ENCODE data around the gene TNPO3.
"Not testable (repeated sequence)": the region's sequence is repeated elsewhere in the genome, so short reads cannot be mapped to it uniquely, and the experiment has no call there.

The TNPO3 gene

DNA sequence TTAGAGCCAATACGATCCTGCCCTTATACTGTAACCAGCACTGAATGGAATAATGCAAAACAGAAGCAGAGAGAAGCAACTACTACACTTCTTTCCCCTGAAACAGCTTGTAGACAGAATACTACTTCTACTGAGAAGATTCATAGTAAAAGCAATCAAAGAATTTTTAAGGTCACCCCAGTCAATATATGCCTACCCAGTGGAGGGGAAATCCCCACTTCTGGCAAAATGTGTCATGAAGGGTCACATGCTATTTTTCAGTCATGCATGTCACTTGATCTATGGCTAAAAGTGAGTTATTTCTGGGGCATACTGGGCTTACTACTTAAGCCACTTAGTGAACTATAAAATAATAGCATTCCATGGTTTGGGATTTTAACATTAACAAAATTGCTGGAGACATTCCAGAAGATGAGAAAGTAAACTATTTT is 91.6 kb downstream of the TNPO3 start:
- no peak for DNase-seq (ENCODE audit: low read depth in 1 of 2, low spot score in 1 of 2)

DNA sequence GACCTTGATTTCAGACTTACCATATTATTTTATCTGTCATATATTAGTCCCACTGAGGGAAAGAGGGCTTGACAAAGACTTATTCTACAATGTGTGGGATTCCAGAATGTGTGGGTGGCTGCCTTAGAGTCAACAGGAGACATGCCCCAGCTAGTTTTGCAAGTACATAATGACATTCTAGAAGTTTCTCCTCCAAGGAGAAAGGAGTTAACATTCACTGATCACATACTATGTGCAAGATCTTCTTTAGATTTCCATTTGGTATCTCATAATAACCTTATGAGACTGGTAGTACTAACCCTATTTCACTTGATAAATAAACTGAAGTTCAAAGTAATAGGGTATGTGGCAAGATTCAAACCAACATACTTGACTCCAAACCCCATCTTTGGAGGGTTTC is 92.0 kb downstream of the TNPO3 start:
- DNase-seq (ENCODE audit: low read depth in 1 of 2, low spot score in 1 of 2) = no peak

DNA sequence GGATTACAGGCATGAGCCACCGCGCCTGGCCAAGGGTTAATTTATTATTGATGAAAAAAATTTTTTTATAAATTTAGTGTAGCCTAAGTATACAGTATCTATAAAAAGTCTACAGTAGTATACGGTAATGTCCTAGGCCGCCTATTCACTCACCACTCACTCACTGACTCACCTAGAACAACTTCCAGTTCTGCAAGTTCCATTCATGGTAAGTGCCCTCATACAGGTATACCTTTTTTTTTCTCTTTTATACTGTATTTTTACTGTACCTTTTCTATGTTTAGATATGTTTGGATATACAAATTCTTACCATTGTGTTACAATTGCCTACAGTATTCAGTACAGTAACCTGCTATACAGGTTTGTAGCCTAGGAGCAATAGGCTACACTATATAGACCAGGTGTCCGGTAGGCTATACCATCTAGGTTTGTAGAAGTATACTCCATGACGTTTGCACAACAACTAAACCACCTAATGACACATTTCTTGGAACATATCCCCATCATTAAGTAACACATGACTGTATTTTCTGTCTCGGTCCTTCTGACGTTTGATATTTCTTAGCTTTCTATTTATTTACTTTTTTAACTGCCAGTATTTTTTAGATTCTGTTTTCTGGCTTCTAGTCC is 93.8 kb downstream of the TNPO3 start:
- no peak for DNase-seq (ENCODE audit: low read depth in 1 of 2, low spot score in 1 of 2)

DNA sequence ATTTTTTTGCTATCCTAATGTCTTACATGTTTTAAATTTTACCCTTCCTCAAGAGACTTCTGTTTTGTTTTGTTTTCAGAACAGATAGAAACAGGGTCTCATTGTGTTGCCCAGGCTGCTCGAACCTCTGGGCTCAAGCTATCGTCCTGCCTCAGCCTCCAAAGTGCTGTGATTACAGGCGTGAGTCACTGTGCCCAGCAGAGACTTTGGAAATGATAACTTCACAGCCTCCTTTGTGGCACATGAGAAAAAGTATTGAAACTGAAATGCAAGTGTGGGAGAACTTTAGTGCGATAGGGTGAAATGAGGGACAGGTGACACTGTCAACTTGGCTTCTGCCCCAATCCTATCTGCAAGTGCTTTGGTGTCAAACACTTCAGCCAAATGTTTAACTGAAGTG is 95.6 kb downstream of the TNPO3 start:
- no peak for DNase-seq (ENCODE audit: low read depth in 1 of 2, low spot score in 1 of 2)

DNA sequence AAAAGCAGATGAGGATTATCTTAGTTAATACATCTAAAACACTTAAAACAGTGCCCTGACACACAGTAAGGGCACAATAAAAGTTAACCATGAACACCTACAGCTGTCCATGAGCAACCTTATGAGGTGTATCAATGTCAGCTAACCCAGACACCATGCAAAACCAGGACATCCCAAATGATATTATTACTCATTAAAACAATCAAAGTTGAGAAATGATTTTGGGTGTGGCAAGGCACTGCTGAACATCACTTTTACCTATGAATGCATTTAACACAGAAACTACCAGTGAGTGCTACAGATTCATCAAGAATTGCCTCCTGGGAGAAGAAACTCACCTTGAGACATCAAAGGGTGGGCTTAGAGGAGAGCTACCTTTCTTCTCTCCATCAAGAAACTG is 98.9 kb downstream of the TNPO3 start:
- DNase-seq (ENCODE audit: low read depth in 1 of 2, low spot score in 1 of 2) = no peak

DNA sequence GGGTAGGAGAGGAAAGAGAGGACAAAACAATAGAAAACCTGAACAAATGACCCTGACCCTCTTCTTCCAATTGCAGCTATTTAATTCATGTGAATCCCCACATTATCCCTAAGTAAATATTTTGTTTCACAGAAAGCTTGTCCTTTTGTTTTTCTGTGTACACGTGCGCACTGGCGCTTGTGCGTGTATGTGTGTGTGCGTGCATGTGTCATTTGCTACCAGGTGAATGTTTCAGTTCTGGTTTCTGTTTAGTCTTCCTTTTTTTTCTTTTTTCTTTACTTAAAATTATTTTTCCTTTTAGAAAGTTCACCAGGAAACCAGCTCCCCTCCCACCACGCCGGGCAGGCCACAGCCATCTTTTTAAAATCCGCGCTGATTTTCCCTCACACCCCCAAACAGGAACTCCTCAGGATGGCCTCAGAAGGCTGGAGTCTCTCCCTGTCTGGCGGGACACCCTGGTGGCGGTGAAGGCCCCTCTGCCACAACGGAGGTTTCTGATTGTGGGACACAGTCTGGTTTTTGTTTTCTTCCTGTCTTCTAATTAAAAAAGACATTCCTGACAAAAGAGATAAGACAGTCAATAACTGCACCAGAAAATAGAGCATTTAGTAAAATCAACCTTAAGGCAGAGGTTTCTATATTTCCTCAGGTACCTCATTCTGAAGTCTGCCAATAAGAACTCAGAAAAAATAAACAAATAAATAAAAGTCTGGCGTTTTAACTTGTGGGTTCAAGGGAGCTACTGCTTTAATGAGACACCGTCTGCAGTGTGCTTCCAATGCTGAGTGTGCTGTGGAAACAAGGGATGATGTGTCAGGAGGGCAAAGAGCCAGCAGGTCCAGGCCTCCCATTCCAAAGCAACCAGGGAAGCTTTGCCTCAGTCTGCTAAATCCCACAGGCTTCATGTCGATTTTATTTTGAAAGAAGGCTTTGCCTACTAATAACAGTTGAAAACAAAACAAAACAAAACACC is 99.8 kb downstream of the TNPO3 start:
- DNase-seq (ENCODE audit: low read depth in 1 of 2, low spot score in 1 of 2) = no peak

DNA sequence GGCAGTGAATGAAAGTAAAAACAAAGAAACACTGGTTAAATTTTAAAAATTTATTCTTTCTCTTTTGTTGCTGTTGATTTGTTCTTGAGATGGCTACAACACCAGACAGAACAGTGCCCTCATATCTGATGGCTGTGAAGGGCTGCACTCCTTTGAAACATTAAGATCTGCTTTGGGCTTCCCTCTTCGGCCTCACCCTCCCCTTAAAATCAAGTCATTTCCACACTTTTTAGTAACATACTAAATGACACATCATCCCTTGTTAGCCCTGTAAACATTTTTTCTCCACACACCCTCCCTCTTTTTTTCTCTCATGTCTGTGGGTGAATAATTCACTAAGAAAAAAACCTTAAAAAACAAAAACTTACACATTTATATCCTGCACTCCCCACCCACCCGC is 100.8 kb downstream of the TNPO3 start:
- DNase-seq (ENCODE audit: low read depth in 1 of 2, low spot score in 1 of 2) = no peak

DNA sequence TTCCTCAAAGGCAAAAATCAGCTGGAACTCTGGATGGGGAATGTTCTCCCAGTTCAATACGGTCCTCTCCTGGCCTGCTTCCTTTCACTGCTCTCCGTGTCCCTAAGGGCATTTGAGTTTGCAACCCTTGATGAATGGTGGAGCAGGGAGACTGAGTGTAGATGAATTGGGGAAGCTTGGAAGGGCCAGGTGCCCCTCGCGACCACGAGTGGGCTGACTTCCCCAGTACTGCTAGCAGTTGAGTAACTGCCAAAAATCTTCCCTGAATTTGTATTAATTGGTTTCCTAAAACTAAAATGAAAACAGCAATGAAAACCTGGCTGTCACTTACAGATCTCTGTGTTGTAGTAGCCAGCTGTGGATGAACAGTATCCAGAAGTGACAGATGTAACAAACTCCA is 103.6 kb downstream of the TNPO3 start:
- no peak for DNase-seq (ENCODE audit: low read depth in 1 of 2, low spot score in 1 of 2)

DNA sequence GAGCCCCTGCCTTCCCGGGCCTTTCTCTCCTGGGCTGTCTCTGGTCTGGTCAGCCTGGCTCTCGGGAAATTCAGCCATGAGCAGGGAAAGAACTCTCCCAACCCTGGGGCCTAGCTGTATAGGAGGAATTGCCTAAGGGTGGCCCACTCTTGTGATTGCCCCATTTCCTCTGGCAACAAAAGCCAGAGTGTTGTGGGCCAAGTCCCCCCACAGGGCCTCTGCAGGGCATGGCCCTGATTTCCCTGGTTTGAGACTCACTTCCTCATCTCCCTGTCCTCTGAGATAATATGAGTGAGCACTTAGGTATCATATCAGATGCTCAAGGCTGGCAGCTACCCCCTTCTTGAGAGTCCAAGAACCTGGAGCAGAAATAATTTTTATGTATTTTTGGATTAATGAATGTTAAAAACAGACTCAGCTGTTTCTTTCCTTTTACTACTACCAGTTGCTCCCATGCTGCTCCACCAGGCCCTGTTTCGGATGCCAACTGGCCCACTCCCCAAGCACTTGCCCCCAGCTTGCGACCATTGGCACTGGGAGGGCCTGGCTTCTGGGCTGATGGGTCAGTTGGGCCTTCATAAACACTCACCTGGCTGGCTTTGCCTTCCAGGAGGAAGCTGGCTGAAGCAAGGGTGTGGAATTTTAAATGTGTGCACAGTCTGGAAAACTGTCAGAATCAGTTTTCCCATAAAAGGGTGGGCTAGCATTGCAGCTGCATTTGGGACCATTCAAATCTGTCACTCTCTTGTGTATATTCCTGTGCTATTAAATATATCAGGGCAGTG is 105.7 kb downstream of the TNPO3 start:
- DNase-seq (ENCODE audit: low read depth in 1 of 2, low spot score in 1 of 2) = no peak

DNA sequence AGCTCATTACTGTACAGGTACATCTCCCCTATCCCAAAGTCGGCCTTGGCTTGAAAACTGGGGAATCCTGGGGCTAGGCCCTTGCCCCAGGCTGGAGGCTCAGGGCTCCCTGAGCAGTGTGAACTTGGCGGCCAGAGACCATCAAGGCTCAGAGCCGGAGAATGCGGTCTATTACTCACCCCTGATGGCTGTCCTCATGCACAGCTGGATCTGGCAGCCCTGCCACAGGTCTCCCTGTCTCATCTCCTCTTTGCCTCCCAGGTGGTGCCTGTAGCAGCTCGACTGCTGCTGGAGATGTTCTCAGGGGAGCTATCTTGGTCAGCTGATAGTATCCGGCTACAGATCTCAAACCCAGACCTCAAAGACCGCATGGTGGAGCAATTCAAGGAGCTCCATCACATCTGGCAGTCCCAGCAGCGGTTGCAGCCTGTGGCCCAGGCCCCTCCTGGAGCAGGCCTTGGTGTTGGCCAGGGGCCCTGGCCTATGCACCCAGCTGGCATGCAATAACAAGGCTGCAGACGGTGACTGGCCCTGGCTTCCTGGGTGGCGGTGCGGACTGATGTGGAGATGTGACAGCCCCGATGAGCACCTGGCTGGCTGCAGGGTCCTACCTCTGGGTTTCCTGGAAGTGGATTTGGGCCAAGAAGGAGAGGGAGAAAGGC is 106.5 kb downstream of the TNPO3 start:
- DNase-seq (ENCODE audit: low read depth in 1 of 2, low spot score in 1 of 2) = no peak

DNA sequence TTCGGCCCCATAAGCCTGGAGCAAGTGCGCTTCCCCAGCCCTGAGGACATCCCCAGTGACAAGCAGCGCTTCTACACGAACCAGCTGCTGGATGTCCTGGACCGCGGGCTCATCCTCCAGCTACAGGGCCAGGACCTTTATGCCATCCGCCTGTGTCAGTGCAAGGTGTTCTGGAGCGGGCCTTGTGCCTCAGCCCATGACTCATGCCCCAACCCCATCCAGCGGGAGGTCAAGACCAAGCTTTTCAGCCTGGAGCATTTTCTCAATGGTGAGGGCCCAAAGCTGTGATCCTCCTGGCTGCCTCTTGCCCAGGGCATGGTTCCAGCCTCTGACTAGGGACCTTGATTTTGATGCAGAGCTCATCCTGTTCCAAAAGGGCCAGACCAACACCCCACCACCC is 107.1 kb downstream of the TNPO3 start:
- no peak for DNase-seq (ENCODE audit: low read depth in 1 of 2, low spot score in 1 of 2)

DNA sequence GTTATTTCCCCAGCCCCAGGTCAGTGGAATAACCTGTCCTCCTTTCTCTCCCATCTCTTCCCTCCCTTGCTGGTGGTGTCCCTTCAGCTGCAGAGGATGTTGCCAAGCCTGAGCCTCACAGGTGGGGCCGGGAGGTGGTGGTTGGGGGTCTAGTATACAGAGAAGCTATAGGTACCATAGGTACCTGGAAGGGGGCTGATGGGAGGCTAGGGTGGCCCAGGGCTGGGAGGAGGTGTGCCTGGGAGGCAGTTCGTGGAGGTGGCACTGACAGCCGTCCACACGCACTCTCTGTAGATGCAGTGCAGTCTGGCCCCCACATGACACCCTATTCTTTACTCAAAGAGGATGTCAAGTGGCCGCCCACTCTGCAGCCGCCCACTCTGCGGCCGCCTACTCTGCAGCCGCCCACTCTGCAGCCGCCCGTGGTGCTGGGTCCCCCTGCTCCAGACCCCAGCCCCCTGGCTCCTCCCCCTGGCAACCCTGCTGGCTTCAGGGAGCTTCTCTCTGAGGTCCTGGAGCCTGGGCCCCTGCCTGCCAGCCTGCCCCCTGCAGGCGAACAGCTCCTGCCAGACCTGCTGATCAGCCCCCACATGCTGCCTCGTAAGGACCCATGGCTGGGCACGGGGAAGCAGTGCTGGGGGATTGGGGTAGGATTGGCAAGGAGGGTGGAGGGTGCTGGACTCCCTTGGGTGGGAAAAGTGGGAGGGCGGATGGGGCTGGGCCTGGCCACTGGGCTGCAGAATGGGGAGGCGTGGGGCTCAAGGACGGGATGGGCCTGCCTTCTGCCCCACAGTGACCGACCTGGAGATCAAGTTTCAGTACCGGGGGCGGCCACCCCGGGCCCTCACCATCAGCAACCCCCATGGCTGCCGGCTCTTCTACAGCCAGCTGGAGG is 107.7 kb downstream of the TNPO3 start:
- DNase-seq (ENCODE audit: low read depth in 1 of 2, low spot score in 1 of 2) = no peak

DNA sequence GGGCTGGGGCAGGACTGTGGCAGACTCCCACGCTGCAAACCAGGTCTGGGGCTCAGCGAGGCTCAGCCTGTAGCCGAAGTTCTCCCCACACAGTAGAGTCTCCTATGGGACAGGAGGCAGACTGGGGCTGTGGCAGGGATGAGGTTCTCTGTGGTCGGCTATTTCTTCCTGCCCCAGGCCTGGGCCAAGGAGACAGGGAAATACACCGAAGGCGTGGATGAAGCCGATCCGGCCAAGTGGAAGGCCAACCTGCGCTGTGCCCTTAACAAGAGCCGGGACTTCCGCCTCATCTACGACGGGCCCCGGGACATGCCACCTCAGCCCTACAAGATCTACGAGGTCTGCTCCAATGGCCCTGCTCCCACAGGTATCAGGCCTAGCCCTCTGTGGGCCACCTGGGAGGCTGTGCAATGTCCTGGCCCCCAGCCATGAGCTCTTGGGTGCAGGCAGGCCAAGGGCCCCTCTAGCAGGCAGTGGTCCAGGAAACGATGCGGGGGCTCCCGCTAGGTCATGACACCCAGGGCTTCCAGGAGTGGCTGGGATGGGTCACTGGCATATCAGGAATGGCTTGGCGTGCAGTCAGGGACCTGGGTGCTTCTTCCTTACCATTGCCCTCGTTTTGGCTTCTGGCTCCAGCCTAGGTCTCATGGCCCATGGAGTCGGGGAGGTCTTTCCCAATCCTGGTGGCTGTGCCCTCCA is 109.1 kb downstream of the TNPO3 start:
- no peak for DNase-seq (ENCODE audit: low read depth in 1 of 2, low spot score in 1 of 2)

DNA sequence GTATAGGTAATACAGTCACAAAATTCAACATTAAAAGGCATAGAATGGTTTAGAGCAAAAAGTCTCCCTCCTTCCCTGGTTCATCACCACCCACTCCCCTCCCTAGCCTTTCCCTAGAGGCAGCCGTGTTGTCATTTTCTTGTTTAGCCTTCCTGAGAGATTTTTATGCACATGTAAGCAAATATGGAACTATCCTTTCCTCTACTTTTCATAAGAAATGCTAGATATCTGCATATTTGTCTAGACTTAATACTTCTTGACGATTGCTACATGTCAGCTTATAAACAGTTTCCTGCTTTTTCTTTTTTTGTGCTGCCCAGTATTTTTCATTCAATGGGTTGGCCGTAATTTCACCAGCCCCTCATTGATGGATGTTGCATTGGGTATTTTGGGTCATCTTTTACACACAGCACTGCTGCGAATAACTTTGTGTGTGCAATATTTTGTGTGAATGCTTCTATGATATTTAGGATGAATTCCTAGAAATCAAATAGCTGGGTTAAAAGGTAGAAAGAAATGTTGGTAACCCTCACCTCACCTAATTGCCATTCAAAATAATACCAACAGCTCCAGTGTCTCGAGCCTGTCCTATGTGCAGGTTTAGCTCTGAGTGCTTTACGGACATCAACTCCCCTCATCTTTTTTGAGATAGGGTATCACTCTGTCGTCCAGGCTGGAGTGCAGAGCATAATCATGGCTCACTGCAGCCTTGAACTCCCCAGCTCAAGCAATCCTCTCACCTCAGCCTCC is 110.2 kb downstream of the TNPO3 start:
- DNase-seq (ENCODE audit: low read depth in 1 of 2, low spot score in 1 of 2) = no peak

DNA sequence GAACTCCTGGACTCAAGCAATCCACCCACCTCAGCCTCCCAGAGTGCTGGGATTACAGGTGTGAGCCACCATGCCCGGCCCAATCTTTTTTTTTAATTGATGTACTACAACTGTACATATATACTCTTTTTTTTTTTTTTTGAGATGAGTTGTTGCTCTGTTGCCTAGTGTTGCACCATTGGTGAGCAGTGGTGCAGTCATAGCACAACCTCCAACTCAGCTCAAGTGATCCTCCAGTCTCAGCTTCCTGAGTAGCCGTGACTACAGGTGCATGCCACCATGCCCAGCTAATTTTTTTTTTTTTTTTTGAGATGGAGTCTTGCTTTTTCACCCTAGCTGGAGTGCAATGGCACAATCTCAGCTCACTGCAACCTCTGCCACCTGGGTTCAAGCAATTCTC is 111.7 kb downstream of the TNPO3 start:
- DNase-seq (ENCODE audit: low read depth in 1 of 2, low spot score in 1 of 2) = not testable (repeated sequence)

DNA sequence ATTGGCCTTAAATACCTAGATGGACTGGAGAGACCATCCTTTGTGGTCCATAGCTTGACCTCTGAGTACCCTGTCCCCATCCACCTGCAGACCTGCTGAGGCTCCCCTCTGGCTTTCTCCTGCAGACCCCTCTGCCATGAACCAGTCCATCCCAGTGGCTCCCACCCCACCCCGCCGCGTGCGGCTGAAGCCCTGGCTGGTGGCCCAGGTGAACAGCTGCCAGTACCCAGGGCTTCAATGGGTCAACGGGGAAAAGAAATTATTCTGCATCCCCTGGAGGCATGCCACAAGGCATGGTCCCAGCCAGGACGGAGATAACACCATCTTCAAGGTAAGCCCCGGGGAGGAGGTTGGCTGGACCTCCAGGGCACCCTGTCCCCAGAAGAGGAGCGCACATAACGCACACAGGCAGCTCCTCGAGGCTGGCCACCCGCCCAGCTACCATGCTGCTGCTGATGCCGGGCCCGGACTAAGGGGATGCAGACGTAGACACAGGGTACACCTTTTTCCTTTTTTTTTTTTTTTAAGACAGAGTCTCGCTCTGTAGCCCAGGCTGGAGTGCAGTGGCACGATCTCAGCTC is 112.9 kb downstream of the TNPO3 start:
- DNase-seq (ENCODE audit: low read depth in 1 of 2, low spot score in 1 of 2) = no peak

DNA sequence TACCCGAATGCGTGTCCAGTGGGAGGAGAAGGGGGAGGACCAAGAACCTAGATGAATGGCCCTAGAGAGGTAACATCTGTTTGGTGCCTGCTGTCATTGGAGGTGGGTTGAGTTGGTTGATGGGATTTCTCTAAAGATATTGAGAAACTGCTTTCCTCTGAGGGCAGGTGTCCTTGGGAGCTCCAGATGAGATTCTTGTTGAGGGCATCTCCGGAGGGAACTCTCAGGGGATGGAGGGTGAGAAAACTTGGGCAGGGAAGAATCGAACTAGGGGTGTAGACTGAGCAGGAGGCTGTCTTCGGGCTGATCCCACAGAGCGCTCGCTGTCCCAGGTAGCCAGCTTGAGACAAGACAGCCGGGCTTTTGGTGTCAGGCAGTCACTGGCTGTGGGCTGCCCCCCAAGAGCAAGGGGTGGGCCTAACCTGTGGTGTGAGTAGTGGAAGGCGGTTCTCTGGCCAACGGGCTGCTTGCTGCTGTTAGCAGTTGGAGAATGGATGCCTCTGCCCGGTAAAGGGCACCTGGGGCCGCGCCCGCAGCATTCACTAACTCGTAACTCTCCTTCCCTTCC is 113.5 kb downstream of the TNPO3 start:
- DNase-seq (ENCODE audit: low read depth in 1 of 2, low spot score in 1 of 2) = no peak

Data from activated T-helper 1 cell treated with anti-CD3 and anti-CD28 coated beads, Interleukin-2, amount 50 U/mL, for 16 hours (primary cell).